Ishikawa (cell line): ENCODE measurements around the gene SPDYC.

Experiments
- CEBPB ChIP-seq: IDR thresholded peaks from 2 replicates; pipeline ENCODE4 v1.6.1; 2012
- CREB1 ChIP-seq: IDR thresholded peaks from 2 replicates; pipeline ENCODE4 v1.6.1; 2012; ENCODE audit warnings: low read depth
- EGR1 ChIP-seq: IDR thresholded peaks from 2 replicates; pipeline ENCODE4 v1.6.1; 2012
- EP300 ChIP-seq: IDR thresholded peaks from 2 replicates; pipeline ENCODE4 v1.6.1; 2012; ENCODE audit warnings: borderline replicate concordance
- FOXM1 ChIP-seq: IDR thresholded peaks from 2 replicates; pipeline ENCODE4 v1.6.1; 2012; ENCODE audit warnings: low read depth, borderline replicate concordance
- NFIC ChIP-seq: IDR thresholded peaks from 2 replicates; pipeline ENCODE4 v1.6.1; 2012
- RAD21 ChIP-seq: IDR thresholded peaks from 2 replicates; pipeline ENCODE4 v1.6.1; 2012; ENCODE audit warnings: low read depth
- TAF1 ChIP-seq: IDR thresholded peaks from 2 replicates; pipeline ENCODE4 v1.6.1; 2012; ENCODE audit warnings: low read depth, mild to moderate bottlenecking
- TCF12 ChIP-seq: IDR thresholded peaks from 2 replicates; pipeline ENCODE4 v1.6.1; 2012; ENCODE audit warnings: low read depth
- TEAD4 ChIP-seq: IDR thresholded peaks from 2 replicates; pipeline ENCODE4 v1.6.1; 2012
- YY1 ChIP-seq: IDR thresholded peaks from 2 replicates; pipeline ENCODE4 v1.6.1; 2012; ENCODE audit warnings: low read depth
- ZBTB7A ChIP-seq: IDR thresholded peaks from 2 replicates; pipeline ENCODE4 v1.6.1; 2012; ENCODE audit warnings: low read depth
- TF ChIP-seq, protein P1 (sequence below): IDR thresholded peaks from 2 replicates; pipeline ENCODE4 v1.6.1; 2012
- TF ChIP-seq, protein P2 (sequence below): IDR thresholded peaks from 2 replicates; pipeline ENCODE4 v1.6.1; 2012
- TF ChIP-seq, protein P3 (sequence below): IDR thresholded peaks from 2 replicates; pipeline ENCODE4 v1.6.1; 2012; ENCODE audit warnings: low read depth, mild to moderate bottlenecking

SPDYC gene

DNA sequence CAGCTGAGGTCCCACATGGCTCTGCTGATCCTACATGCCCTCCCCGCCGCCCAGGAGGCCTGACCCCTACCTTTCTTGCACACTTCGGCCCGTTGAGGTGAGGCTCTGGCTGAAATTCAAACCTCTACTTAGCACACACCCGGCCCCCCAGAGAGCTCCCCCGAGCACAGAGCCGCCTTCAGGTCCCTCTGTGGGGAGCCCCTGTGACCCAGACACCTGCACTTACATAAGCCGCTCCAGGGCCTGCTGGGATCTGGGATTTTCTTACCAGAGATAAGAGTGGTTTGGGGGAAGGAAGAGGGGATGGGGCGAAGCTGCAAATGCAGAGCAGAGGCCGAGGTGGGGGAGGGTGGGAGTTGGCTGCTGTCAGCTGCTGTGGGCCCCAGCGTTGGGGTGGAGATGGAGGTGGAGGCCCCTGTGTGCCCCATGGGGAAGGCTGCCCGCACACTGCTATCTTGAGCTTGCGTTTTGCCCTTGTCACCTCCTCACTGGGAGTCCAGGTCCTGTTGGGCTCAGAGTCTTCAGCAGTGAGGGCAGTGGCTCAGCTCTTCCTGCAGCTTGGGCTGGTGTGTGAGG is 42.3 kb downstream of the SPDYC start:
- TF ChIP-seq YY1 (no peak), TEAD4 (no peak), TAF1 (no peak)

DNA sequence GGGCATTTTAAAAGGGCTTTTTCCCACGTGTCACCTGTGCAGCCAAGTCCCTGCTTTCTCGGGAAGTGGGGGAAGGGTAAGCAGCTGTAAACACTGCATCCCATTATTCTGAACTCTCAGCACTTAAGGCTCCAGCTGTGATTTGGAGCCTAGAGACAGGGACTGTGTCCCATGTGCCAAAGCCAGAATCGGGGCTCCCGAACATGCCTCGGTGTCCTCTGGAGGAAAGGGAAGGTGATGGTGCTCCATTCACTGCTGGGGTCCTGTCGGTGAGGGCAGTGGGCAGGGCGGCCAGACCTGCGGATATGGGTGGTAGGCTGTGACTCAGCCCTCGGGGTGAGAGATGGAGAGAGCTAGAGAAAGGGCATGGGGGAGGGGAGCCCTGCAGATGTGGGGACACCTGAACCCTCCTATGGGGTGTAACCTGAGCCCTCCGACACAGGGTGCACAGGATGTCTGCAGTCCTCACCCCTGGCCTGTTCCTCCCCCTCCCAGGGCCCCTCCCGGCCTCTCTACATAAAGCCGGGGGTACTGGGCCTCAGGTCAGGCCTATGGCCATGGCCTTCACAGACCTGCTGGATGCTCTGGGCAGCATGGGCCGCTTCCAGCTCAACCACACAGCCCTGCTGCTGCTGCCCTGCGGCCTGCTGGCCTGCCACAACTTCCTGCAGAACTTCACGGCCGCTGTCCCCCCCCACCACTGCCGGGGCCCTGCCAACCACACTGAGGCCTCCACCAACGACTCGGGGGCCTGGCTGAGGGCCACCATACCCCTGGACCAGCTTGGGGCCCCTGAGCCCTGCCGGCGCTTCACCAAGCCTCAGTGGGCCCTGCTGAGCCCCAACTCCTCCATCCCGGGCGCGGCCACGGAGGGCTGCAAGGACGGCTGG is 43.5 kb downstream of the SPDYC start:
- no peak for TF ChIP-seq ZBTB7A

DNA sequence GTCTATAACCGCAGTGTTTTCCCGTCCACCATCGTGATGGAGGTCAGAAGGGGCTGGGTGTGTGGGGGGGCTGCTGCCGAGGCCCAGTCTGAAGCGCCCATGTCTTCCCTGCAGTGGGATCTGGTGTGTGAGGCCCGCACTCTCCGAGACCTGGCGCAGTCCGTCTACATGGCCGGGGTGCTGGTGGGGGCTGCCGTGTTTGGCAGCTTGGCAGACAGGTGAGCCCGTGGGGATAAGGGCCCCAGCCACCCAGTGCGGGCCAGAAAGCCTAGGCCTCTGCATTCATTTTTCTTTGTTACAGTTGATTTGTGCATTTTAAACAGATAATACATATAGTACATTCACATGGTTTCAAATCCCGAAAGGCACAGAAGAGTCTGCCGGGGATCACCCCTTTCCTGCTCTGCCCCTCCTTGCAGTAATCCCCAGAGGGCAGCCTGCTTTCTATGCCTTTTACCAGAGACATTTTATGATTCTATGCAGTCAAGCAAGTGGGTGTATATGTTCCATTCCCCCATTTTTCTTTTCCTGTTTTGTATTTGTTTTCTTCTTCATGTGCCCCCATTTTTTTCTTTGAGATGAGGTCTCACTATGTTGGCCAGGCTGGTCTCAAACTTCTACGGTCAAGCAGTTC is 44.3 kb downstream of the SPDYC start:
- TF ChIP-seq TCF12 (no peak), RAD21 (no peak), ZBTB7A (no peak)
- TF ChIP-seq, protein P1, sequence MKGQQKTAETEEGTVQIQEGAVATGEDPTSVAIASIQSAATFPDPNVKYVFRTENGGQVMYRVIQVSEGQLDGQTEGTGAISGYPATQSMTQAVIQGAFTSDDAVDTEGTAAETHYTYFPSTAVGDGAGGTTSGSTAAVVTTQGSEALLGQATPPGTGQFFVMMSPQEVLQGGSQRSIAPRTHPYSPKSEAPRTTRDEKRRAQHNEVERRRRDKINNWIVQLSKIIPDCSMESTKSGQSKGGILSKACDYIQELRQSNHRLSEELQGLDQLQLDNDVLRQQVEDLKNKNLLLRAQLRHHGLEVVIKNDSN, result no peak

DNA sequence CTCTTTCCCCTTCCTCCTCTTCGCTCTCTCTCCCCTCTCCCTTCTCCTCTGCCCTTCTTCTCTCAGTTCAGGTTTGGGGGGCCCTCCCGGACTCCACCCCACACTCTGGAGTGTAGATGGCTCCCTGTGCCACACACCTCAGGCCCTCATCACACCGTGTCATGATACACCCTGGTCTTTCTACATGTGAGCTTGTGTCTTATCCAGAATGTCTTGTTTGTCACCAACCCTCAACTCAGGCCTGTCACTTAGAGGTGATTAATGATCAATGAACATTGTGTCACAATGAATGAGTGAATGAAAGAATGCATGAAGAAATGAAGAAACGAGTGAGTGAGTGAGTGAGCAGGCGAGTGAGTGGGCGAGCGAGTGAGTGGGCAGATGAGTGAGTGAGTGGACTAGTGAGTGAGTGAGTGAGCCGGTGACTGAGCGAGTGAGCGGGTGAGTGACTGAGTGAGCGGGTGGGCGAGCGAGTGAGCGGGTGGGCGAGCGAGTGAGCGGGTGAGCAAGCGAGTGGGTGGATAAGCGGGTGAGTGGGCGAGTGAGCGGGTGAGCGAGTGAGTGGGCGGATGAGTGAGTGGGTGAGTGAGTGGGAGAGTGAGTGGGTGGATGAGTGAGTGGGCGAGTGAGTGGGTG is 45.5 kb downstream of the SPDYC start:
- no peak for TF ChIP-seq YY1
- TF ChIP-seq, protein P2, sequence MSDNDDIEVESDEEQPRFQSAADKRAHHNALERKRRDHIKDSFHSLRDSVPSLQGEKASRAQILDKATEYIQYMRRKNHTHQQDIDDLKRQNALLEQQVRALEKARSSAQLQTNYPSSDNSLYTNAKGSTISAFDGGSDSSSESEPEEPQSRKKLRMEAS, result no peak
- TF ChIP-seq EP300, result no peak
- peak; percentile 63 for TF ChIP-seq EGR1
- no peak for TF ChIP-seq ZBTB7A
- TF ChIP-seq FOXM1, result no peak

DNA sequence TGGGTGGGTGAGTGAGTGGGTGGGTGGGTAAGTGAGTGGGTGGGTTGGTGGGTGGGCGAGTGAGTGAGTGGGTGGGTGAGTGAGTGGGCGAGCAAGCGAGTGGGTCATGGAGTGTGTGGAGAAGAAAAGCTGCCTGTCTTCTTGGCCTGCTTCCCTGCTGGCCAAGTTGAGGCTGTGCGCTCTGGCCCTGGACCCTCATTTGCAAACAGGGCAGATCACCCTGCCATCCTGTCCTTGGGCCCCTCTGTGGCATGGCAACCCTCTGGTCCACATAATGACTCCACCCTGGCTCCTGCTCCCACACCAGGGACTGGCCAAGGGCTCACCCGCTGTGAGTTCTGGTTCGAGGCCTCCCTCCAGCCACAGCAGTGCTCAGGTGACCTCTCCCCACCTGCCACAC is 46.8 kb downstream of the SPDYC start:
- TF ChIP-seq, protein P3, sequence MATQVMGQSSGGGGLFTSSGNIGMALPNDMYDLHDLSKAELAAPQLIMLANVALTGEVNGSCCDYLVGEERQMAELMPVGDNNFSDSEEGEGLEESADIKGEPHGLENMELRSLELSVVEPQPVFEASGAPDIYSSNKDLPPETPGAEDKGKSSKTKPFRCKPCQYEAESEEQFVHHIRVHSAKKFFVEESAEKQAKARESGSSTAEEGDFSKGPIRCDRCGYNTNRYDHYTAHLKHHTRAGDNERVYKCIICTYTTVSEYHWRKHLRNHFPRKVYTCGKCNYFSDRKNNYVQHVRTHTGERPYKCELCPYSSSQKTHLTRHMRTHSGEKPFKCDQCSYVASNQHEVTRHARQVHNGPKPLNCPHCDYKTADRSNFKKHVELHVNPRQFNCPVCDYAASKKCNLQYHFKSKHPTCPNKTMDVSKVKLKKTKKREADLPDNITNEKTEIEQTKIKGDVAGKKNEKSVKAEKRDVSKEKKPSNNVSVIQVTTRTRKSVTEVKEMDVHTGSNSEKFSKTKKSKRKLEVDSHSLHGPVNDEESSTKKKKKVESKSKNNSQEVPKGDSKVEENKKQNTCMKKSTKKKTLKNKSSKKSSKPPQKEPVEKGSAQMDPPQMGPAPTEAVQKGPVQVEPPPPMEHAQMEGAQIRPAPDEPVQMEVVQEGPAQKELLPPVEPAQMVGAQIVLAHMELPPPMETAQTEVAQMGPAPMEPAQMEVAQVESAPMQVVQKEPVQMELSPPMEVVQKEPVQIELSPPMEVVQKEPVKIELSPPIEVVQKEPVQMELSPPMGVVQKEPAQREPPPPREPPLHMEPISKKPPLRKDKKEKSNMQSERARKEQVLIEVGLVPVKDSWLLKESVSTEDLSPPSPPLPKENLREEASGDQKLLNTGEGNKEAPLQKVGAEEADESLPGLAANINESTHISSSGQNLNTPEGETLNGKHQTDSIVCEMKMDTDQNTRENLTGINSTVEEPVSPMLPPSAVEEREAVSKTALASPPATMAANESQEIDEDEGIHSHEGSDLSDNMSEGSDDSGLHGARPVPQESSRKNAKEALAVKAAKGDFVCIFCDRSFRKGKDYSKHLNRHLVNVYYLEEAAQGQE, result no peak
- no peak for TF ChIP-seq RAD21
- TF ChIP-seq ZBTB7A, result no peak
- TF ChIP-seq, protein P2, result no peak
- no peak for TF ChIP-seq NFIC
- TF ChIP-seq, protein P1, result no peak
- no peak for TF ChIP-seq YY1
- TF ChIP-seq TEAD4, result no peak
- TF ChIP-seq EP300, result no peak
- no peak for TF ChIP-seq TCF12
- TF ChIP-seq EGR1, result no peak

DNA sequence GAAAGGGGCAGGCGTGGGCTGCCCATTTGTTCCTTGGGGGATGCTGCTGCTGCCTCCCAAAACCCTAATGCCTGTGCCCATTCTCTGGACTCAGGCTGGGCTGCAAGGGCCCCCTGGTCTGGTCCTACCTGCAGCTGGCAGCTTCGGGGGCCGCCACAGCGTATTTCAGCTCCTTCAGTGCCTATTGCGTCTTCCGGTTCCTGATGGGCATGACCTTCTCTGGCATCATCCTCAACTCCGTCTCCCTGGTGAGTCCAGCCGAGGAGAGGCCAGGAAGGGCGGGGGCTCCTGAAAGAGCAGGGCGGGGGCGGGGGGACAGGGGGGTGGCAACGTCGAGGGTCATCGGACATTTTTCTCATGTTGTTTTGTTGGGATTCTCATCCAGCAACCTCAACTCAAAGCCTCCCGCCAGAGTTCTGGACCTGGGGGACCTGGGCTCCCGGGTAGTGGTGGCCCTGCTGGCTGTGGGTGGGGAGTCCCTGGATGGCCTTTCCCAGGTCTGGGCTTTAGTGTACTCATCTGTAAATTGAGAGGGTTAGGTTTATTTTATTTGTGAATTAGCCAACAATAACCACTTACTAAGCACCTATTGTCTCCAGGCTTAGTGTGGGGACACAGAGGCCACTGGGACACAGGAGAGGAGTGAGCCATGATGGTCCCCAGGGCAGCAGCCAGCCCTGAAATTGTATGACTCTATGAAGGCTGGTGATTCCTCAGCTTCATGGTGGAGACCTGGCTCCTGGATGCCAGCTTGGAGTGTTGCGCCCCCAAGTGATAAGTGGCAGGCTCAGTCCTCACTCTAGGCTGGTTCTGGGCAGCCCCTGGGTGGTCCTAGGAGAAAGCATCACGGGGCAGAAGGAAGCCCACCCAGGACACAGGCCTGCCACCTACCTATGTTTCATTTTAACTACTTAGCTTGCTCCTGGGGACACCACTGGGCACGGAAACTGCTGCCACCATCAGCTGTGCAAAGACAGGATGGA is 47.7 kb downstream of the SPDYC start:
- TF ChIP-seq CREB1, result no peak
- TF ChIP-seq RAD21, result peak; percentile 11; the same call in 1 of the 2 replicates
- TF ChIP-seq TAF1, result no peak

DNA sequence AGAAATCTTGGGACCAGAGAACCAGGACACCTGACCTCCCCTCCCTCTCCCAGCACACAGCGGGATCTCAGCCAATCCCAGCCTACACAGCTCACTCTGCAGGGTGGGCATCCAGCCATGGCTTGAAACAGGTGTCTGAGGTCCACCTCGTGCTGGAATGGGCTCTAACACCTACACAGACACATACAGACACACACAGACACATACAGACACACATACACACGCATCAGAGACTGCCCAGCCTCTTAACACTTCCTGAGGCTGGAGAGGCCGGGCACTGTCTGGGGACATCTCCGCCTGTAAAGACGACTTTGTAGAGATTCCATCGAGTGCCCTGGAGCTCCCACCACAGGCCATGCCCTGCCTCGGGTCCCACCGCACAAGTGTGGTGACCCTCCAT is 48.4 kb downstream of the SPDYC start:
- TF ChIP-seq, protein P2, result no peak
- TF ChIP-seq CREB1, result no peak
- TF ChIP-seq EP300, result no peak
- no peak for TF ChIP-seq TAF1
- no peak for TF ChIP-seq TCF12
- TF ChIP-seq, protein P3, result no peak
- no peak for TF ChIP-seq YY1
- no peak for TF ChIP-seq EGR1
- TF ChIP-seq NFIC, result no peak
- TF ChIP-seq ZBTB7A, result no peak
- no peak for TF ChIP-seq FOXM1
- TF ChIP-seq, protein P1, result no peak
- no peak for TF ChIP-seq CEBPB
- TF ChIP-seq RAD21, result no peak
